Stimulated activated CD4-positive, alpha-beta T cell treated with anti-CD3 and anti-CD28 coated beads, TNF-alpha, amount 100 ng/mL, for 48 hours (primary cell): ENCODE data around the gene SDK2.
"Not testable (repeated sequence)": the region's sequence is repeated elsewhere in the genome, so short reads cannot be mapped to it uniquely, and the experiment has no call there.

Source experiments
- DNase-seq, 3 donors: peaks; one replicate each; pipeline ENCODE4 v3.0.0-alpha.2; 2020; ENCODE audit warnings: low read depth in 3 of 3

SDK2 gene

GRCh38 chr17:73455767-73456166, 188.5 kb downstream of the SDK2 start:
- no peak for DNase-seq

GRCh38 chr17:73455050-73455687, 189.1 kb downstream of the SDK2 start:
- DNase-seq = no peak

GRCh38 chr17:73453494-73453893, 190.8 kb downstream of the SDK2 start:
- DNase-seq = not testable (repeated sequence)

GRCh38 chr17:73453090-73453489, 191.2 kb downstream of the SDK2 start:
- no peak for DNase-seq

- DNase-seq = no peak
Measured at GRCh38 chr17:73452009-73452408, 192.2 kb downstream of the SDK2 start.

- no peak for DNase-seq
Measured at GRCh38 chr17:73447319-73447718, 196.9 kb downstream of the SDK2 start.

- no peak for DNase-seq
Measured at GRCh38 chr17:73446617-73447016, 197.6 kb downstream of the SDK2 start.

GRCh38 chr17:73445466-73445865, 198.8 kb downstream of the SDK2 start:
- no peak for DNase-seq

GRCh38 chr17:73444021-73444420, 200.2 kb downstream of the SDK2 start:
- no peak for DNase-seq

GRCh38 chr17:73439597-73439996, 204.6 kb downstream of the SDK2 start:
- no peak for DNase-seq

- no peak for DNase-seq
Measured at GRCh38 chr17:73437826-73438225, 206.4 kb downstream of the SDK2 start.

- no peak for DNase-seq
Measured at GRCh38 chr17:73436954-73437353, 207.3 kb downstream of the SDK2 start.

GRCh38 chr17:73435412-73435811, 208.8 kb downstream of the SDK2 start:
- no peak for DNase-seq

- no peak for DNase-seq
Measured at GRCh38 chr17:73434154-73434553, 210.1 kb downstream of the SDK2 start.

- DNase-seq = no peak
Measured at GRCh38 chr17:73433501-73433900, 210.7 kb downstream of the SDK2 start.

GRCh38 chr17:73432624-73433190, 211.5 kb downstream of the SDK2 start:
- DNase-seq = no peak

GRCh38 chr17:73431401-73432205, 212.6 kb downstream of the SDK2 start:
- DNase-seq = no peak

GRCh38 chr17:73430848-73431247, 213.4 kb downstream of the SDK2 start:
- no peak for DNase-seq

GRCh38 chr17:73430165-73430680, 214.0 kb downstream of the SDK2 start:
- no peak for DNase-seq

GRCh38 chr17:73429440-73430164, 214.6 kb downstream of the SDK2 start:
- peak; percentile 66 to 90 (median 77) for DNase-seq

- DNase-seq = no peak
Measured at GRCh38 chr17:73427198-73427597, 217.0 kb downstream of the SDK2 start.

- no peak for DNase-seq
Measured at GRCh38 chr17:73424571-73424970, 219.7 kb downstream of the SDK2 start.
